ENCODE measurements around the gene TARDBP.
A peak's percentile ranks its signal among the peaks of the same experiment; 100 is the strongest.

TARDBP gene

DNA sequence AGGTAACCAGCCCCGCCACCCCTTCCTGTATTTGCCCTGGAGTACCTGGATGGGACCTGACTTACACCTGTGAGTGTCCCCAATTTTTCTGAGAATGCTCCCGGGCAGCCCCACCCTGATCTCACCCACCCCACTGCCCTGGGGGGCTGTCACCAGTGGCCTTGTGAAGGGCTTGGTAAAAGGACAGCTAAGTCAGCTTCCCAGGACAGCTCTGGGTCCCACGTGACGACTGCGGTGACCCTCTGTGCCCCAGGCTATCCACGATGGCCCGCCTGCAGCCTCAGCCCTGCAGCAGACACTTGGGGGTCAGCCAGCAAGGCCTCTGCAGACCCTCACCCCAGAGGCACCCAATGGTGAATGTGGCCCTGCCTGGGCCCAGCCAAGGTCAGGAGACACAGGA lies 41.7 kb downstream of the TARDBP start:
- no peak for DNase-seq (ENCODE audit: low read depth)
- H3K4me3 ChIP-seq (ENCODE audit: control insufficient read depth, low read depth, low read length) = no peak overlapping the region
- TF ChIP-seq CTCF (IDR thresholded peaks at IDR 0.05; ENCODE audit: control insufficient read depth, insufficient read depth, low read depth, low read length, missing control alignments) = no peak

GRCh38 chr1:11054666-11055065 lies 42.2 kb downstream of the TARDBP start:
- H3K4me3 ChIP-seq (ENCODE audit: control insufficient read depth, low read depth, low read length) = no peak overlapping the region
- TF ChIP-seq CTCF (IDR thresholded peaks at IDR 0.05; ENCODE audit: control insufficient read depth, insufficient read depth, low read depth, low read length, missing control alignments) = no peak
- no peak for DNase-seq (ENCODE audit: low read depth)

GRCh38 chr1:11055676-11056075 lies 43.2 kb downstream of the TARDBP start:
- TF ChIP-seq CTCF (IDR thresholded peaks at IDR 0.05; ENCODE audit: control insufficient read depth, insufficient read depth, low read depth, low read length, missing control alignments) = no peak
- H3K4me3 ChIP-seq (ENCODE audit: control insufficient read depth, low read depth, low read length) = no peak overlapping the region

GRCh38 chr1:11056504-11056903 lies 44.0 kb downstream of the TARDBP start:
- no peak overlapping the region for H3K4me3 ChIP-seq (ENCODE audit: control insufficient read depth, low read depth, low read length)
- no peak for DNase-seq (ENCODE audit: low read depth)
- no peak for TF ChIP-seq CTCF (IDR thresholded peaks at IDR 0.05; ENCODE audit: control insufficient read depth, insufficient read depth, low read depth, low read length, missing control alignments)

More at GRCh38 chr1:11055676-11056075, 43.2 kb downstream of the TARDBP start:
- no peak for DNase-seq (ENCODE audit: low read depth)

GRCh38 chr1:11057477-11057876 lies 45.0 kb downstream of the TARDBP start:
- no peak for DNase-seq (ENCODE audit: low read depth)
- no peak overlapping the region for H3K4me3 ChIP-seq (ENCODE audit: control insufficient read depth, low read depth, low read length)
- TF ChIP-seq CTCF (IDR thresholded peaks at IDR 0.05; ENCODE audit: control insufficient read depth, insufficient read depth, low read depth, low read length, missing control alignments) = no peak

- H3K4me3 ChIP-seq (ENCODE audit: control insufficient read depth, low read depth, low read length) = no peak overlapping the region
- TF ChIP-seq CTCF (IDR thresholded peaks at IDR 0.05; ENCODE audit: control insufficient read depth, insufficient read depth, low read depth, low read length, missing control alignments) = no peak
Observed at GRCh38 chr1:11058026-11058425, 45.6 kb downstream of the TARDBP start.

DNA sequence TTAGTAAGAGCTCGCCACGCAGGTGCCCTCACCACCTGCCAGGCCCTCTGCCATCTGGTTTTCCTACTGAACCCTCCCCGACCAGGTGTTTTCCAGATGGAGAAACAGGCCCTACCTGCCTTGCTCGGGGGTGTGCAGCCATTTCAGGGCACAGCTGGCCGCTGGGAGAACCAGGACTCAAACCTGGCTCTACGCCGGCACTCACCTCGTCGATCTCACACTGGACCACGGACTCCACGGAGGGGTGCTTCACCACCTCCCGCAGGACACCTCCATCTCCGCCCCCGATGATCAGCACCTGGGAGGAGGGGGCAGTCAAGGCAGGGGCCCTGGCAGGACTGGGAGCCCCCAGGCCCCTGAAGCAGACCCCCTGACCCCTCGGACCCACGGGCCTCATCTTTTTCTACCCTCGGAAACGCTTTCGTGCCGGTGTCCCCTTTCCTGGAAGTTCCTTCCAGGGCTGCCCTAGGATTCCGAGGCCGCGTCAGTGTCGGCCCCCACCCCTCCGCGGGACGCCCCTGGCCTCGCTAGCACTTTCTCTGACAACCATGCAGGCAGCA lies 46.2 kb downstream of the TARDBP start:
- no peak for TF ChIP-seq CTCF (IDR thresholded peaks at IDR 0.05; ENCODE audit: control insufficient read depth, insufficient read depth, low read depth, low read length, missing control alignments)
- no peak for DNase-seq (ENCODE audit: low read depth)

More at GRCh38 chr1:11058026-11058425, 45.6 kb downstream of the TARDBP start:
- no peak for DNase-seq (ENCODE audit: low read depth)

More for the DNA sequence above, 46.2 kb downstream of the TARDBP start:
- peak overlapping the region; percentile 99 for H3K4me3 ChIP-seq (ENCODE audit: control insufficient read depth, low read depth, low read length)
